ENCODE data around the gene ASIC1.
"Not testable (repeated sequence)": the region's sequence is repeated elsewhere in the genome, so short reads cannot be mapped to it uniquely, and the experiment has no call there.

The ASIC1 gene

DNA sequence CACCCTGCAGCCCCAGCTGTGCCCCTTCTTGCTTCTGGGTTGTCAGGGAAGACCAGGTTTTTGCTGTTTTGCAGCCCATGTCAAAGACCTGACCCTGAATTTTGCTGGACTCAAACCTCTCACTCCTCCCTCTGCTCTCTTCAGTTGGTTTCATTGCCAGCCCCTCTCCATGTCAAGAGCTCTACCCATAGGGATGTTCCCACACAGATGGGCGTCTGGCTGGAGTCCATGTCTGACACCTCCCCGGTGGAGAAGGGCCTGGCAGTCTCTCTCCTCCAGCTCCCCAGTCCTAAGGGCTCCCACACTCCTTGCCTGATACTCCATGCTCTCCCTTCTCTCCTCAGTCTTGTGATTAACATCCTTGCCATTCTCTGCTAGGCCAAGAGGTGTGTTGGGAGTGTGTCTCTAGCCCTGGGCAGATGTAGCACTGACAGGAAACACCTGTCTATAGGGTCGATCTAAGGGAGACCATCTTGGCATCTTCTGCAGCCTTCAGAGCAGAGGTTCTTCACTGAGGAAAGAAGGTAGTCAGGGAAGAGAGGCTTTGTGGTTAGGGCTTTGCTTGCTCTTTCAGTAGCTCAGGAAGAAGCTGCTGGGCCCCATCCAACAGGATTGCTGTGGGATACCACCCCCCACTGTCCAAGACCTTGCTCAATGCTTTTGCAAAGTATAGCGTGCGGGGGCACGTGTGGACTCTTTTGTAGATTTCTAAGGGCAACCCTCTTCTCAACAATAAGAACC is 4.7 kb downstream of the ASIC1 start:
- FAIRE-seq, result no peak

DNA sequence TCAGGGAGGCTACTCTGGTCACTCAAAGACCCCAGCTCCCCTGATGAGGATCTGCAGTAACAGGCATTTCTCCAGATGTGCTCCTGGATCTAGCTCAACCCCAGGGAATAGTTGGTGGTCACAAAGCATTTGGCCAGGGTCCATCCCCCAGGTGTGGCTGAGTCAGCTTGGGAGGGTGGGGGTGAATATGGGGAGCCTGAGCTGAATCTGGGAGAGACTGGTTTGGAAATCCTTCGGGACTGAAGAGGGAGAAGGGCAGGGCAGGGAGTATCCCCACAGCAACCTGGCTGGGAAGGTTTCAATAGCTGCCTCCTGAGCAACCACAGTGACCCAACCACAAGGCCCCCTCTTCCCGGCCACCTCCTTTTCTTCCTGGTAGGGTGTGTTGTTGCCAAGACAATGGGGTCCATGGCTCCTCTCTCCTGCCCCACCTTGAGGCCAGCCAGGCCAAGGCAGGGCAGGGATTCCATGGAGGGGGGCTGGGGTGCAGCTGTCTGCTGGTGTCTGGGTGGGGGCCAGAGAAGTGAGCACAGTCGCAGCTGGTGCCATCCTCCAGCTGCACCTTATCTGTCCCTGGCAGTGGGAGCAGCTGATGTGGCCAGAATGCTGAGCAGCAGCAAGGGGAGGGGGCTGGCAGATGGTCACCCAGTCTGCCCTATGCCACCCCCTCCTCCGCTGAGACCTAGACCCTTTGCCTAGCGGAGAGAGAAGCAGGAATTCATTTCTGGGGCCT is 5.5 kb downstream of the ASIC1 start:
- FAIRE-seq, result no peak

GRCh38 chr12:50065726-50066310 is 8.4 kb downstream of the ASIC1 start:
- no peak for FAIRE-seq

- peak; percentile 71 for FAIRE-seq
Measured at GRCh38 chr12:50066402-50066801, 9.0 kb downstream of the ASIC1 start.

- FAIRE-seq, result no peak
Measured at GRCh38 chr12:50069069-50069468, 11.7 kb downstream of the ASIC1 start.

DNA sequence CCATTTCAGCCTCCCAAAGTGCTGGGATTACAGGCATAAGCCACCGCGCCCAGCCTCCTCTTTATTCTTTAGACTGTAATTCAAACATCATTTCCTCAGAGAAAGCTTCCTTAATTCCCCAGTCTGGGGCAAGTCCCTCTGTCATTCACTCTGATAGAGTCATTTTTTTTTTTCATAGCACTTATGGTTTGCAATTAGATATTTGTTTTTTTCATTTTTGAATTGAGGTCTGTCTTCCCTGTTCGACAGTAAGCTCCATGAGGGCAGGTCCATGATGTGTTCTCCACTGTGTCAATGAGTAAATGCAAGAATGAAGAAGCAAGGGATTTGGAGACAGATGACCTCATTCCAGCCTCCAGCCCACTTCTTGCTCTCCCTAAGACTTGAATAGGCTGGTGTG is 12.1 kb downstream of the ASIC1 start:
- no peak for FAIRE-seq

- FAIRE-seq, result peak; percentile 61
Measured at GRCh38 chr12:50070314-50071060, 13.1 kb downstream of the ASIC1 start.

DNA sequence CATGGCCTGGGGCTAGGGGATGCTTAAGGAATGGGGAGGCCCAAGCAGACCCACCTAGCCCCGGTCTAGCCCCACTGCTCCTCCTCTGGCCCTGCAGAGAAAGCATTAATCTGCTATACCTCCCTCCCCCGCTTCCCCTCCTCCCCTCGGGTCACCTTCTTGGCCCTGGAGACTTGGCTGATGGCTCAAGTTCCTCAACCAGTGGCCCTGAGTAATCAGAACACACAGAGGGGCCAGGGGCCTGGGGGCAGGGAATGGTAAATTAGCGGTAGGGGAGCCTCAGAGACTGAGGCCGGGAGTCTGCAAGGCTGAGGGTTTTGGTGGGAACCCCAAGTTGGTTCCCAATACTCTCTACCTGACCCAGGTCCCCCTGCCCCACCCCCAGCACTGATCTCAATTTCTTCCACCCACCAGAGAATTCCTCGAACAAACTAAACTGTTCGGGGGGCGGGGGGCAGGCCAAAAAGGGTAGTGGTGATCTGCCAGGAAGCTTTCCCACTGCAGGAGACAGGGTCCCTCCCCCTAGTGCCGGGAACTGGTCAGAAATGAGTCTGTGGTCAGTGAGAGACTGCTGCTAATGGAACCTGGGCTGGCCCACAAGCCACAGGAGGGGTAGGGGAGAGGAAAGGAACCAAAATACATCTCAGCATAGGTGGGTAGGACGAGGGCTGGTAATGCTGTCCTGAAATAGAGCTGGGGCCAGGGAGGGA is 15.0 kb downstream of the ASIC1 start:
- FAIRE-seq, result no peak

- FAIRE-seq, result no peak
Measured at GRCh38 chr12:50073206-50073605, 15.8 kb downstream of the ASIC1 start.

DNA sequence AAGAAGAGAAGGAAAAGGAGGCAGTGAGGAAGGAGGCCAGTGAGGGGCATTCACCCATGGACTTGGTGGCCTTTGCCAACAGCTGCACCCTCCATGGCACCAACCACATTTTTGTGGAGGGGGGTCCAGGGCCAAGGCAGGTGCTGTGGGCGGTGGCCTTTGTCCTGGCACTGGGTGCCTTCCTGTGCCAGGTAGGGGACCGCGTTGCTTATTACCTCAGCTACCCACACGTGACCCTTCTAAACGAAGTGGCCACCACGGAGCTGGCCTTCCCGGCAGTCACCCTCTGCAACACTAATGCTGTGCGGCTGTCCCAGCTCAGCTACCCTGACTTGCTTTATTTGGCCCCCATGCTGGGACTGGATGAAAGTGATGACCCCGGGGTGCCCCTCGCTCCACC is 16.3 kb downstream of the ASIC1 start:
- FAIRE-seq, result no peak

GRCh38 chr12:50074936-50075807 is 17.8 kb downstream of the ASIC1 start:
- FAIRE-seq, result peak; percentile 71

GRCh38 chr12:50075808-50076170 is 18.4 kb downstream of the ASIC1 start:
- no peak for FAIRE-seq

DNA sequence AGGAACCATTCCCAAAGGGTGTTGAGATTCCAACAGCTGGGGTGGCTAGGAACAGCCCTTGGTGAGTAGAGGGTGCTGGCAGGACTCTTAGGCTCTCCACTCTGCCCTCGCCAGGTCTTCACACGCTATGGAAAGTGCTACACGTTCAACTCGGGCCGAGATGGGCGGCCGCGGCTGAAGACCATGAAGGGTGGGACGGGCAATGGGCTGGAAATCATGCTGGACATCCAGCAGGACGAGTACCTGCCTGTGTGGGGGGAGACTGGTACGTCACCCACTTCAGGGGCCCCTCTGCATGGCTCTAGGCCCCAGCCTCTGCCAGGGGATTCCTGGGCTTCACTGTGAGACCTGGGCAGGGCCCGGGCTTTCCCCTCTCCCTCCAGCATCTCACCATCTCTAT is 19.7 kb downstream of the ASIC1 start:
- no peak for FAIRE-seq

- FAIRE-seq, result no peak
Measured at GRCh38 chr12:50078281-50078680, 20.9 kb downstream of the ASIC1 start.

DNA sequence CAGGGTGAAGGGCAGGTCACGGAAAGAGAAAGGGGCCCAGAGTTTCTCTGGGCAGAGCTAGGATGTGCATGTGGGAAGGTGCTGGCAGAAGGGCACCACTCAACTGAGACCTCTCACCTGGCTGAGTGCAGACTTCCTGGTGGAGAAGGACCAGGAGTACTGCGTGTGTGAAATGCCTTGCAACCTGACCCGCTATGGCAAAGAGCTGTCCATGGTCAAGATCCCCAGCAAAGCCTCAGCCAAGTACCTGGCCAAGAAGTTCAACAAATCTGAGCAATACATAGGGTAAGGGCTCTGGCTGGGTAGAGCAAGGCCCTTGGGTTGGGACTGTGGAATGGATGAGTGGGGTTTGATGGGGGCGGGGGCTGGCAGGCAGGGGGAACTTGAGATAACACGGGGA is 22.4 kb downstream of the ASIC1 start:
- no peak for FAIRE-seq

DNA sequence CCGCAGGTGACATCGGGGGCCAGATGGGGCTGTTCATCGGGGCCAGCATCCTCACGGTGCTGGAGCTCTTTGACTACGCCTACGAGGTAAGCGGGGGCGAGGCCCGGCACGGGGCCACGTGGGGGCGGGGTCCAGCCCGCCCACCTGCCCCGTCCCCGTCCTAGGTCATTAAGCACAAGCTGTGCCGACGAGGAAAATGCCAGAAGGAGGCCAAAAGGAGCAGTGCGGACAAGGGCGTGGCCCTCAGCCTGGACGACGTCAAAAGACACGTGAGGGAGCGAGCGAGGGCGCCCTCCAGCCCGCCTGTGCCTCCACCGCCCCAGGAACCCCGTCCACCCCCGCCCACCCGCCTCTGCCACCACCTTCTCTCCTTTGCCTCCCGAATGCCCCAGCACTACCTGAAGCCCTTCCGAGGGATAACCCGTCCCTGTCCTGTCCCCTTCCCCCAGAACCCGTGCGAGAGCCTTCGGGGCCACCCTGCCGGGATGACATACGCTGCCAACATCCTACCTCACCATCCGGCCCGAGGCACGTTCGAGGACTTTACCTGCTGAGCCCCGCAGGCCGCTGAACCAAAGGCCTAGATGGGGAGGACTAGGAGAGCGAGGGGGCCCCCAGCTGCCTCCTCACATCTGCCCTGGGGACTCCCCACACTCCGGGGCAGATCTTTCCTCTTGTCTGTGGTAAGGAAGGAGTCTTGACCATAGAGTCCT is 23.9 kb downstream of the ASIC1 start:
- FAIRE-seq, result no peak

DNA sequence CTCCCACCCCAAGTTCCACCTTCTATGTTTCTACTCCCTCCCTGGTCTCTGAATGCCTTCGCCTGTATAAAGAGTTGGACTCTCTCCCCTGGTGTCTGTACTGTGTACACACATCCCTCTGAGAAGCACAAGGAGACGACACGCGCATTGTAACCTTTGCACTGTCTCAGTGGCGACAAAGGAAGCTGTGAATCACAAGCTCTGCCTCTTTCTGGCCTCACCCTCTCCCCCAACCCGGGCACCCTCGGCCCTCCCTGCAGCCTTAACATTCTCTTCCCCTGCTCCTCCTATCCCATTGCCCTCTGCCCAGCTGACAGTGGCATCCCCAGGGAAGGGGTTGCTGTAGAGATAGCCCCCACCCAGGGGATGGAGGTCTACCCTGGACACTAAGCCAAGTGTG is 25.2 kb downstream of the ASIC1 start:
- no peak for FAIRE-seq

DNA sequence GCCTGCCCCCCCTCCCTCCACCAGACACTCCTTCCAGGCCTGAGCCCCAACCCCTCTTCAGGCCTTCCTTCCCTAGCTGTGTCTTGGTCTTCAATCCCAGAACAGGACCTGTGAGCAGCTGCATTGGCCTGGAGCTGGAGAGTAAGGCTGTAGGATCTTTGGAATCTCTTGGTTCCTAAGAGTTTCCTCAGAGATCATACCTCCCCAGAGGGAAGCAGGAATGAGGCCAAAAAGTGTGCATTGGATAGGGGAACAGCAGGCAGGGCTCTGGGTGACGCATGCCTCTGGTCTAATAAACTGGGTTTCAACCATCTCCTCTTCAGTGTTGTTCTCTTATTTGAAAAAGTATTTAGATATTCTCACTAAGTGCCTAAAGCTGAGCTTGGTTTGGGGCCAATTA is 25.9 kb downstream of the ASIC1 start:
- no peak for FAIRE-seq

DNA sequence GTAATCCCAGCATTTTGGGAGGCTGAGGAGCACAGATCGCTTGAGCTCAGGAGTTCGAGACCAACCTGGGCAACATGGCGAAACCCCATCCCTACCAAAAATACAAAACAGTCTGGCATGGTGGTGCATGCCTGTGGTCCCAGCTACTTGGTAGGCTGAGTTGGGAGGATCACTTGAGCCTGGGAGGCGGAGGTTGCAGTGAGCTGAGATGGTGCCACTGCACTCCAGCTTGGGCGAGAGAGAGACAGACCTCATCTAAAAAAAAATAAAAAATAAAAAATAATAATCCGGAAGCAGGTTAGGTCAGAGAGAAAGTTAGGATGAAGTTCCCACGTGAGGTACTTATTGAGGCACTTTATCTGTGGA is 27.0 kb downstream of the ASIC1 start:
- FAIRE-seq, result not testable (repeated sequence)

- peak; percentile 90 for FAIRE-seq
Measured at GRCh38 chr12:50084775-50085614, 27.6 kb downstream of the ASIC1 start, which contains the start of gene SMARCD1. Gene SMARCD1, plus strand, starts transcription at chr12:50085342. Its CDS starts 28 bp downstream, at chr12:50085370.
